HG02884 (cell line): ENCODE data around the gene IGFLR1.
A peak's percentile ranks its signal among the peaks of the same experiment; 100 is the strongest.
"Not testable (repeated sequence)": the region's sequence is repeated elsewhere in the genome, so short reads cannot be mapped to it uniquely, and the experiment has no call there.

ENCODE experiments used
- ATAC-seq: cut with Tn5 transposase; IDR thresholded peaks from one replicate; pipeline ENCODE4 v1.9.1; 2021; ENCODE audit warnings: mild to moderate bottlenecking, moderate library complexity; ENCODE audit not compliant: unreplicated experiment

IGFLR1 gene

DNA sequence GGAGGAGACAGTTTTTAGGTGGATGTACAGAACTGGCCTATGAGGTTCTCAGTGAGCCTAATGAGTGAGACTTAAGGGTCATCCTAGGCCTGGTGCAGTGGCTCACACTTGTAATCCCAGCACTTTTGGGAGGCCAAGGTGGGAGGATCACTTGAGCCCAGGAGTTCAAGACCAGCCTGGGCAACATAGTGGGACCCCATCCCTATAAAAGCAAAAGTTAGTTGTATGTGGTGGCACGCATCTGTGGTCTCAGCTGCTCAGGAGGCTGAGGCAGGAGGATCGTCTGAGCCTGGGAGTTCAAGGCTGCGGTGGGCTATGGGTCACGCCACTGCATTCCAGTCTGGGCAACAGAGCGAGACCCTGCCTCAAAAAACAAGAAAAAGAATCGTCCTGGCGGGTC lies 18.1 kb downstream of the IGFLR1 start:
- not testable (repeated sequence) for ATAC-seq

DNA sequence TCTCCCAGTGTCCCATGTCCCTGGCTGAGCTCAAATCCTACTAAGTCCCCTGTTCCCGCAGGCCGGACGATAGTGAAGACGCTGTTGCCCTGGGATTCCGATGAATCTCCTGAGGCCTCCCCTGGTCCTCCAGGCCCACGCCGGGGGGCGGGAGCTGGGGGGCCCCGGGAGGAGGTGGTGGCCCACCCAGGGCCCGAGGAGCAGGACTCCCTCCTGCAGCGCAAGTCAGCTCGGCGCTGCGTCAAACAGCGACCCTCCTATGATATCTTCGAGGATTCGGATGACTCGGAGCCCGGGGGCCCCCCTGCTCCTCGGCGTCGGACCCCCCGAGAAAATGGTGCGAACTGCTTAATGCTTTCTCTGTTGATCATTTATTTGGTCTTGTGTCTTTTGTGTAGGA lies 18.6 kb downstream of the IGFLR1 start:
- no peak for ATAC-seq

DNA sequence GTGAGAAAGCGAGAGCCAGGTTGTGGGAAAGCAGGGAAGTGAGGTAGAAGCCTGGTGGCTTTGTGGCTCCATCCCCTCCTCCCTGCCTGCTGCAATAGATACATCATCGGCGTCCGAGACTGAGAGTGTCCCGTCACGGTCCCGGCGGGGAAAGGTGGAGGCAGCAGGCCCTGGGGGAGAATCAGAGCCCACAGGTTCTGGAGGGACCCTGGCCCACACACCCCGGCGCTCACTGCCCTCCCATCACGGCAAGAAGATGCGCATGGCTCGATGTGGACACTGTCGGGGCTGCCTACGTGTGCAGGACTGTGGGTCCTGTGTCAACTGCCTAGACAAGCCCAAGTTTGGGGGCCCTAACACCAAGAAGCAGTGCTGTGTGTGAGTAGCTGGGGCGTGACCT lies 19.4 kb downstream of the IGFLR1 start:
- no peak for ATAC-seq

DNA sequence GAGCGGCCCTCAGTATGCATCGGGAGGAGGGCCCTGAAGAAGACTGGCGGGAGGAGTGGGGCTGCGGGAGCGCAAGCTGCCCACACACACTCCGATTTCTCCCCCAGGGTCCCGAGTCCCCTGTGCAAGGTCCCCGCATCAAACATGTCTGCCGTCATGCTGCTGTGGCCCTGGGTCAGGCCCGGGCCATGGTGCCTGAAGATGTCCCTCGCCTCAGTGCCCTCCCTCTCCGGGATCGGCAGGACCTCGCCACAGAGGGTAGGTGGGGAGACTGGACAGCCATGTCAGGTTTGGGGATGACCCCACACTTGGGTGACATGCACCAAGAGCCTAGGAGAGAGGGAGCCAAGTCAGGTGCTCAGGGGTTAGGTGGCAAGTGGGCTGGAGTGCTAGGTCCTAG lies 19.8 kb downstream of the IGFLR1 start:
- ATAC-seq, result no peak

DNA sequence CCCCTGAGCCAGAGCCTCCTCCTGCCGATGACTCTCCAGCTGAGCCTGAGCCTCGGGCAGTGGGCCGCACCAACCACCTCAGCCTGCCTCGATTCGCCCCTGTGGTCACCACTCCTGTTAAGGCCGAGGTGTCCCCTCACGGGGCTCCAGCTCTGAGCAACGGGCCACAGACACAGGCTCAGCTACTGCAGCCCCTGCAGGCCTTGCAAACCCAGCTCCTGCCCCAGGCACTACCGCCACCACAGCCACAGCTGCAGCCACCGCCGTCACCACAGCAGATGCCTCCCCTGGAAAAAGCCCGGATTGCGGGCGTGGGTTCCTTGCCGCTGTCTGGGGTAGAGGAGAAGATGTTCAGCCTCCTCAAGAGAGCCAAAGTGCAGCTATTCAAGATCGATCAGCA lies 20.9 kb downstream of the IGFLR1 start:
- ATAC-seq, result no peak

DNA sequence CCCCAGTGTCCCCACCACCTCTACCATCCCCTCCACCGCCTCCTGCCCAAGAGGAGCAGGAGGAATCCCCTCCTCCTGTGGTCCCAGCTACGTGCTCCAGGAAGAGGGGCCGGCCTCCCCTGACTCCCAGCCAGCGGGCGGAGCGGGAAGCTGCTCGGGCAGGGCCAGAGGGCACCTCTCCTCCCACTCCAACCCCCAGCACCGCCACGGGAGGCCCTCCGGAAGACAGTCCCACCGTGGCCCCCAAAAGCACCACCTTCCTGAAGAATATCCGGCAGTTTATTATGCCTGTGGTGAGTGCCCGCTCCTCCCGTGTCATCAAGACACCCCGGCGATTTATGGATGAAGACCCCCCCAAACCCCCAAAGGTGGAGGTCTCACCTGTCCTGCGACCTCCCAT lies 21.6 kb downstream of the IGFLR1 start:
- ATAC-seq, result no peak

DNA sequence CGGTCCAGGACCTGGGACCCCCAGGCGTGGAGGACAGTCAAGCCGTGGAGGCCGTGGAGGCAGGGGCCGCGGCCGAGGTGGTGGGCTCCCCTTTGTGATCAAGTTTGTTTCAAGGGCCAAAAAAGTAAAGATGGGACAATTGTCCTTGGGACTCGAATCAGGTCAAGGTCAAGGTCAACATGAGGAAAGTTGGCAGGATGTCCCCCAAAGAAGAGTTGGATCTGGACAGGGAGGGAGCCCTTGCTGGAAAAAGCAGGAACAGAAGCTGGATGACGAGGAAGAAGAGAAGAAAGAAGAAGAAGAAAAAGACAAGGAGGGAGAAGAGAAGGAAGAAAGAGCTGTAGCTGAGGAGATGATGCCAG lies 22.1 kb downstream of the IGFLR1 start:
- no peak for ATAC-seq

DNA sequence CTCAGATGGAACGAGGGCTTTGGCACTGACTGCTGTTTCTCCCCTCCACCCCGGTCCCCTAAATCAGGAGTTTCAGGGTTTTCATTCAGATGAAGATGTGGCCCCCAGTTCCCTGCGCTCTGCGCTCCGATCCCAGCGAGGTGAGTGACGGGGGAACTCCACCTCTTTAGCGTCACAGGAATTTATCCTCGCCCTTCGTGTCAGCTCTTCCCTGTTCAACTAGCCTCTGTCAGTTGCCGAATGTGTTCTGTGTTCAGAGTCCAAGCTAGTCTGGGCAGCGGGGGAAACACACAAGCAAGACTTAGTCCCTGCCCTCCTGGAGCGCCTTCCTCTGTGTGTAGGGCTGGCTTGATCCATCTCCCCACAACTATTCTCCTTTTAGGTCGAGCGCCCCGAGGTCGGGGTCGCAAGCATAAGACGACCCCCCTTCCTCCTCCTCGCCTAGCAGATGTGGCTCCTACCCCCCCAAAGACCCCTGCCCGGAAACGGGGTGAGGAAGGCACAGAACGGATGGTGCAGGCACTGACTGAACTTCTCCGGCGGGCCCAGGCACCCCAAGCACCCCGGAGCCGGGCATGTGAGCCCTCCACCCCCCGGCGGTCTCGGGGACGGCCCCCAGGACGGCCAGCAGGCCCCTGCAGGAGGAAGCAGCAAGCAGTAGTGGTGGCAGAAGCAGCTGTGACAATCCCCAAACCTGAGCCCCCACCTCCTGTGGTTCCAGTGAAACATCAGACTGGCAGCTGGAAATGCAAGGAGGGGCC lies 22.7 kb downstream of the IGFLR1 start:
- no peak for ATAC-seq

DNA sequence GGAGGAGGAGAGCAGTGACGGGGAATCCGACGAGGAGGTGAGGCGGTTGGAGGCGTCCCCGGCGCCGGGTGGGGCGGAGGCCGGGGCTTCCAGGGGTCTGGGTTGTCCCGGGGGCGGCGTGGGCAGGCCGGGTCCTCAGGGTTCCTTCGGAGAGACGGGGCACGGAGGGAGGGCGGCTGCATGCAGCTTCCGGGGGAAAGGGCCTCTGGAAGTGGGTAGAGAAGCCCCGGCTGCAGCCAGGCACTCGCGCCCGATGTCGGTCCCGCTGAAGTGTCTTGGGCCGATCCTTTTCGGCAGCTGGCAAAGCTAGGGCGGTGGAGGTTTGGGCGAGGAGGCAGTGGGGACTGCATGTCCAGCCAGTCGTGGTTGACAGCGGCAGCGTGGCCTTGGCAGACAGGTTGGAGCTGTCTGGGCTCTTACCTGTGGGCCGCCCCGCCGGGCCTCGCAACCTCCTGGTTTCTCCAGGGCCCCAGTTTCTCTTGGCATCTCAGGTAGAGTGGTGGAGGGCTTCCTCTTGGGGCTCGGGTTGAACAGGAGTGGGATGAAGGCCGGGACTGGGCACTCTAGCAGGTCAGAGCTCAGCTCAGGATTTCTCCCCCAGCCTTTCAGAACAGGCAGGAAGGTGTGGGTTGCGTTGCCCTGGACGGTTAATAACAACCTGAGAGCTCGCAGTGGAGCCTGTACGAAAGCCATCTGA lies 23.8 kb downstream of the IGFLR1 start:
- ATAC-seq, result no peak

DNA sequence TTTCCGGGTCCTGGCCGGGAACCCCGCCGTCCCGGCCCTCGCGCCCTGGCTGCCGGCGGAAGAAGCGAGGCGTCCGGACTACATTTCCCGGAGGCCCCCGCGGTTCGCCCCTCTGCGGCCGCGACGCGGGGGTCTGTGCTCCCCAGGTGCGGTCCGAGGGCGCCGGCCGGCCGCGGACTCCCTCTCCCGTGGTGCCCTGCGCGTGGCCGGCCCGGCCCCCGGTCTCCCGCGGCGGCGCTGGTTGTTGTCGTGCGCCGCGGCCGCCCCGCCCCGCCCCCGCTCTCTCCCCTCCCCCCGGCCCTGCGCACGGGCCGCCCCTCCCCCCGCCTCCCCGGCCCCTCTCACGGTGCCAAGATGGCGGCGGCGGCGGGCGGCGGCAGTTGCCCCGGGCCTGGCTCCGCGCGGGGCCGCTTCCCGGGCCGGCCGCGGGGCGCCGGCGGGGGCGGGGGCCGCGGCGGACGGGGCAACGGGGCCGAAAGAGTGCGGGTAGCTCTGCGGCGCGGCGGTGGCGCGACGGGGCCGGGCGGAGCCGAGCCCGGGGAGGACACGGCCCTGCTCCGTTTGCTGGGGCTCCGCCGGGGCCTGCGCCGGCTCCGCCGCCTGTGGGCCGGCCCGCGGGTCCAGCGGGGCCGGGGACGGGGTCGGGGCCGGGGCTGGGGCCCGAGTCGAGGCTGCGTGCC lies 24.4 kb downstream of the IGFLR1 start, which contains the start of gene KMT2B:
KMT2B (plus strand) TSS at position 339 of the 680 bp plus-strand sequence; CDS start at position 355, 16 bp downstream.
- no peak for ATAC-seq

DNA sequence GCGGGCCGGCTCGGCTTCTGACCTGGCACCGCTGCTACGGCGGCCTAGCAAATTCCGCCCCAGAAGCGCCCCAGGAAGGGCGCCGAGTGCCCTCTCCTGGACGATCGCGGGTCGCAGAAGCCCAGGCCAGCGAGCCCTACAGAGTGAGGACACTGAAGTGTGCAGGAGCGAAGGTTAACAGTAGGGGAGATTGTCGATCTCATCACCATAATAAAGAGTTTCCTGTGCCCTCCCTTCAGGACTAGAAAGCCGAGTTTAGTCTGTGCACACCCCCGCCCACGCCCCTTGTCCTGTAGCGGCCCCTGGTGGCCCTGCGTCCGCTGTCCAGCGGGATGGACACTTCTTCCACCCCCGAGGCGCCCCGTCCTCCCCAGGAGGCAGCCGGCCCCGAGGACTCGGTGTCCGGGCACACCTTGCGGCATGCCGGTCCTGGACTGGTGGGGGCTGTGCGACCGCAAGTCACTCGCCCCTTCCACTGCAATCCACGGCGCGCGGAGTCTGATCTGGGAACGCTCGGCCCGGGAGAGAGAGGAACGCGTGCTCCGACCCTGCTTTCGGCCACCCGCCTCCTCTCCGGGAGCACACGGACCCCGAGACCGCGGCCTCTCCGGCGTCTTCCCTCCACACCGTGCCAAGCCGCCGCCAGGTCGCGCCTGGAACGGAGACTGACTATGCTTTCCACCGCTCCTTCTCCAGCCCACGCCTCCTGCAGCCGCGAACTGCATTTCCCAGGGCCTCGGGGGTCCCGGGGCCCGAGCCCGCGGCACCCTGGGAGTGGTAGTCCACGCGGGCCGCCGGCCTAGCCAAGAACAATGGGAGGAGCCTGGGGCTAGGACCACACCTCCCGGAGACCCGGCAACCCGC lies 25.2 kb downstream of the IGFLR1 start:
- ATAC-seq, result peak; percentile 67

DNA sequence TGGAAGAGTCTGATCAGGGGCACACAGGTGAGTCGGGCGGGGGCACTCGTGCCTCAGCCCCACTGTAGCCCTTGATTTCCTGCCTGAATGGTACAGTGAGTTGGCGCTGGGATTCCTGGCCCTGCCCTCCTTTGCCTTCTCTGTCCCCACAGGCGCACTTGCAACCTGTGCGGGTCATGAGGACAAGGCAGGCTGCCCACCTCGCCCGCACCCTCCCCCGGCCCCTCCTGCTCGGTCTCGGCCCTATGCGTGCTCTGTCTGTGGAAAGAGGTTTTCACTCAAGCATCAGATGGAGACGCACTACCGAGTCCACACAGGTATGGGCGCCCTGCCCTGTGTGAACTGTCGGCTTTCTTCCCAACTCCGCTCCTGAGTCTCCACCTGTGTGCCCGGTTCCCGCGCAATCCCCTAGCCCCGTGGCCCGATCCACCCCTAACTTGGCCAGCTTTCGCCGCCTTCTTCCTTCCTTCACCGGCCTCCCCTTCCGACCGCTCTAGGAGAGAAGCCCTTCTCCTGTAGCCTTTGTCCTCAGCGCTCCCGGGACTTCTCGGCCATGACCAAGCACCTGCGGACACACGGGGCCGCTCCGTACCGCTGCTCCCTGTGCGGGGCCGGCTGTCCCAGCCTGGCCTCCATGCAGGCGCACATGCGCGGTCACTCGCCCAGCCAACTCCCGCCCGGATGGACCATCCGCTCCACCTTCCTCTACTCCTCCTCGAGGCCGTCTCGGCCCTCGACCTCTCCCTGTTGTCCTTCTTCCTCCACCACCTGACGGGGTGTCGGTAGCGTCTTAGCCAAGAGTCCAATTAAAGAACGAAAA lies 26.1 kb downstream of the IGFLR1 start:
- no peak for ATAC-seq

DNA sequence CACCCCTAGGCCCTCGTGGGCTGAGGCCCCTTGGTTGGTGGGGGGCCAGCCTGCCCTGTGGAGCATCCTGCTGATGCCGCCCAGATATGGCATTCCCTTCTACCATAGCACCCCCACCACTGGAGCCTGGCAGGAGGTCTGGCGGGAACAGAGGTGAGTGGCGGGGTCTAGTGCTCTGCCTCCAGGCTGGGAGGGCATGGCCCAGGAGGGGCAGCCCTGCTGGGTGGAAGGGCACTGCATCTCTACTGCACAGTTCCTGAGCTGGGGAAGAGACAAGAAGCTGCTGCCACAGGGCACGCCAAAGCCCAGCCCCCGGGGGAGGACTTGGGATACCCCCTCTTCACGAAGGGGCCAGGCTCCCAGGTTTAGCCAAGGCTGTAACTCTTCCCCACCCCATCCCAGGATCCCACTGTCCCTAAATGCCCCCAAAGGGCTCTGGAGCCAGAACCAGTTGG lies 26.9 kb downstream of the IGFLR1 start:
- ATAC-seq, result no peak

DNA sequence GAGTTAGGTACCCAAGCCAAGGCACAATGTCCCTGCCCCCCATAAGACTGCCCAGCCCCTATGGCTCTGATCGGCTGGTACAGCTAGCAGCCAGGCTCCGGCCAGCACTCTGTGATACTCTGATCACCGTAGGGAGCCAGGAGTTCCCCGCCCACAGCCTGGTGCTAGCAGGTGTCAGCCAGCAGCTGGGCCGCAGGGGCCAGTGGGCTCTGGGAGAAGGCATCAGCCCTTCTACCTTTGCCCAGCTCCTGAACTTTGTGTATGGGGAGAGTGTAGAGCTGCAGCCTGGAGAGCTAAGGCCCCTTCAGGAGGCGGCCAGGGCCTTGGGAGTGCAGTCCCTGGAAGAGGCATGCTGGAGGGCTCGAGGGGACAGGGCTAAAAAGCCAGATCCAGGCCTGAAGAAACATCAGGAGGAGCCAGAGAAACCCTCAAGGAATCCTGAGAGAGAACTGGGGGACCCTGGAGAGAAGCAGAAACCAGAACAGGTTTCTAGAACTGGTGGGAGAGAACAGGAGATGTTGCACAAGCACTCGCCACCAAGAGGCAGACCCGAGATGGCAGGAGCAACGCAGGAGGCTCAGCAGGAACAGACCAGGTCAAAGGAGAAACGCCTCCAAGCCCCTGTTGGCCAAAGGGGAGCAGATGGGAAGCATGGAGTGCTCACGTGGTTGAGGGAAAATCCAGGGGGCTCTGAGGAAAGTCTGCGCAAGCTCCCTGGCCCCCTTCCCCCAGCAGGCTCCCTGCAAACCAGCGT lies 27.5 kb downstream of the IGFLR1 start:
- no peak for ATAC-seq

DNA sequence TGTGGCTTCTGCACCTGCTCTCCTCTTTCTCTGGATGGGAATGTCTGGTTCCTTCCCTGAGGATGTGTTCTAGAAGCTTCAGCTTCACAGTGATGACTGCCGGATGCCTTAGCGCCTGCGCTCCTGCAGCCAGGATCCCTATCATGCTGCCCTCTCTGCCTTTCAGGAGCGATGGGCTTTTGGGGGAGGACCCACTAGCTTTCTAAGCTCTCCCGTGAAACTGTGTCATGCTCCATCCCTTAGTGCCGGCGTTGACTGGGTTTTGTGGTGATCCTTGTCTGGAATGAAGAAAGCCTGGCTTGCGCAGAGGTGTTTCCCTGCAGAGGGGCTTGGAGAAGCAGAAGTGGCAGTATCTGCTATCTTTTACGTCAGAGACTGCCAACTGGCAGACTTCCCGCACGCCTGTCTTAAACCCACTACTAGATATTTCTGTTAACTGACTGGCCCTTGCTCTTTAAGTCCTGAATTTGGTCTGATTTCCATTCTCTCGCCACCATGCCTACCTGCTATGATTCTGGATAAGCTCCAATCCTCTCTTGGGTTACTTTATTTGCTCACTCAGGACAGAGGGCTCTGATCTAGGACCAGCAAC lies 28.3 kb downstream of the IGFLR1 start:
- ATAC-seq, result no peak

DNA sequence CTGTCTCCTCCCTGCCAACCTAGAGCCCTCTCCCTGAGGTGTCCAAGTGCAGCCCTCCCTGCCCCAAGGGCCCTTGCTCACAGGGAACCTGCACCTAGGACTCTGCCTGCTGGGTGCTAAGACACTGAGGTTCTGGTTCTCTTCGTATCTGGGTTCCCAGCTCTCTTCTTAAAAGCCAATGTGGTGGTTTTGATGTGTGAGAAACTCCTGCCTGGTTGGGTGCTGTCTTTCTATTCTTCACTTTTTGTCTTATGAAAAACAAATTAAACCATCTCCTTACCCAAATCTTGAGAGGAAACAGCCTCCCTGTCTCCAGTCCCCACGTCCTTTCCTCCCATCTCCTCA lies 28.8 kb downstream of the IGFLR1 start:
- no peak for ATAC-seq

DNA sequence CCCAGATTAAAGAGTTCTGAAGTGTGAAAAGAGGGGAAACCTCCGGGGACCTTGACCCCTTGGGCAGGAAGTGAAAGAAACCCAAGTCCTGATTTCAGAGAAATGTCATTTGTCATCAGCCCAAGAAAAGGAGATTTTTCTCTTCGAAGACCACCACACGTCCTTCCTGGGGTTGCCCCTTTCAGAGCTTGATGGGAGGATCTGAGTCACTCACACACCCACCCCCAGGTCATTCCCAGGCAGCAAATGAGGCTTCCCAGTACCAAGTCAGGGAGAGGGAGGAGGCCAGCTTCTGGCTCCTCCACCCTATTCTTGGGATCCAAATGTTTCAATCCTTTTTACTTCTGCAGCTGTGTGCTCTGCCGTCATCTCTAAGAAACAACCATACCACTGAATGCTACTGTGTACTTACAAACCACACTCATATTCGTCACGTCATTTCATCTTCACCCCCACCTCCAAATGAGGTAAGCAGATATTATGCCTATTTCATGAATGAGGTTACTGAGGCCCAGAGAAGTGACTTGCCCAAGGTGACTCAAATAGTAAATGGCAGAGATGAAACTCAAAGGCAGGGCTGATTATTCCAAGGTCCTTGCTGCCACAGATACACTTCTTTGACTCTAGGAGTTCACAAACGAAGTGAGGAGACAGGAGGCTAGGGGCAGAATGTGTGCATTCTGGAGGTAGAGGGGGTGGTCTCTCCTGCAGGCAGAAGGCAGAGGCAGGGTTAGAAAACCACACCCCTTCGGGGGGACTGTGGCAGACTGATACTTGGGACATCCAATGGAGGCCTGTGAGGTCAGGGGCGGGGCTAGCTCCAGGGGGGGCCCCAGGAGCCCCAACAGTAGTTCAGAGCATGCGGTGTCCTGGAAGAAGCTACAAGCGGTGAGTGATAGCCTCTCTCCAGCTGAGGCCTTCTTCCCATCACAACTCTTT lies 29.4 kb downstream of the IGFLR1 start:
- ATAC-seq, result no peak
